CD4-positive, alpha-beta T cell treated with Interleukin-17A for 1 hour (primary cell): ENCODE data around the gene KLK1.

Experiments
- DNase-seq: peaks from one replicate; pipeline ENCODE4 v3.0.0-alpha.2; 2020

The KLK1 gene

GRCh38 chr19:50823389-50824042 is at the start of gene KLK1:
Gene KLK1, minus strand, starts transcription at chr19:50823787. Its CDS starts 39 bp downstream, at chr19:50823748.
- DNase-seq: no peak

- DNase-seq: no peak
Measured at GRCh38 chr19:50873056-50873455, 49.5 kb upstream of the KLK1 start, which contains the start of gene KLK2. Gene KLK2, plus strand, starts transcription at chr19:50873439. Its CDS starts 35 bp downstream, at chr19:50873474.

- no peak for DNase-seq
Measured at GRCh38 chr19:50870417-50871089, 47.0 kb upstream of the KLK1 start.

- no peak for DNase-seq
Measured at GRCh38 chr19:50869479-50869878, 45.9 kb upstream of the KLK1 start.

- no peak for DNase-seq
Measured at GRCh38 chr19:50861496-50862286, 38.1 kb upstream of the KLK1 start.

- DNase-seq: no peak
Measured at GRCh38 chr19:50861010-50861409, 37.4 kb upstream of the KLK1 start.

- DNase-seq: no peak
Measured at GRCh38 chr19:50859849-50860248, 36.3 kb upstream of the KLK1 start.

- no peak for DNase-seq
Measured at GRCh38 chr19:50858886-50859285, 35.3 kb upstream of the KLK1 start.

- DNase-seq: no peak
Measured at GRCh38 chr19:50857366-50857765, 33.8 kb upstream of the KLK1 start.

GRCh38 chr19:50854636-50855410 is 31.2 kb upstream of the KLK1 start, which contains the start of gene KLK3:
Gene KLK3, plus strand, starts transcription at chr19:50854915. Its CDS starts 41 bp downstream, at chr19:50854956.
- DNase-seq: no peak

- DNase-seq: no peak
Measured at GRCh38 chr19:50851620-50852019, 28.0 kb upstream of the KLK1 start.

GRCh38 chr19:50850738-50851137 is 27.2 kb upstream of the KLK1 start:
- no peak for DNase-seq

GRCh38 chr19:50844296-50844935 is 20.8 kb upstream of the KLK1 start:
- no peak for DNase-seq

GRCh38 chr19:50843701-50844221 is 20.2 kb upstream of the KLK1 start:
- DNase-seq: no peak

- DNase-seq: no peak
Measured at GRCh38 chr19:50843205-50843604, 19.6 kb upstream of the KLK1 start.

GRCh38 chr19:50842130-50842529 is 18.5 kb upstream of the KLK1 start:
- no peak for DNase-seq

GRCh38 chr19:50839712-50840655 is 16.4 kb upstream of the KLK1 start:
- DNase-seq: no peak

- DNase-seq: no peak
Measured at GRCh38 chr19:50838239-50838638, 14.7 kb upstream of the KLK1 start.

GRCh38 chr19:50837300-50837699 is 13.7 kb upstream of the KLK1 start:
- no peak for DNase-seq

- DNase-seq: no peak
Measured at GRCh38 chr19:50836543-50837195, 13.1 kb upstream of the KLK1 start.
